Osteocyte (in vitro differentiated cells): Measurements from ENCODE around the gene LHX3. TPM values are rescaled to one million over a fixed set of nuclear protein-coding genes. Genes with fewer than 3 reads are reported as not detected.

Experiments
- DNase-seq: peaks from one replicate; pipeline ENCODE4 v3.0.0; 2021; ENCODE audit warnings: mixed read lengths; ENCODE audit not compliant: unreplicated experiment; ENCODE audit errors: extremely low spot score
- H3K27ac Mint-ChIP-seq: one replicate; pipeline ENCODE4 v1.8.0; 2021; ENCODE audit warnings: mild to moderate bottlenecking, mixed read lengths; ENCODE audit not compliant: unreplicated experiment
- H3K27me3 Mint-ChIP-seq: one replicate; pipeline ENCODE4 v1.8.0; 2021; ENCODE audit warnings: mixed read lengths; ENCODE audit not compliant: unreplicated experiment
- H3K36me3 Mint-ChIP-seq: one replicate; pipeline ENCODE4 v1.8.0; 2021; ENCODE audit warnings: mixed read lengths; ENCODE audit not compliant: unreplicated experiment
- H3K4me1 Mint-ChIP-seq: one replicate; pipeline ENCODE4 v1.8.0; 2021; ENCODE audit warnings: mixed read lengths; ENCODE audit not compliant: unreplicated experiment
- H3K4me3 Mint-ChIP-seq: one replicate; pipeline ENCODE4 v1.8.0; 2021; ENCODE audit warnings: mild to moderate bottlenecking, moderate library complexity, mixed read lengths; ENCODE audit not compliant: unreplicated experiment
- H3K9me3 Mint-ChIP-seq: one replicate; pipeline ENCODE4 v1.8.0; 2021; ENCODE audit warnings: mixed read lengths; ENCODE audit not compliant: unreplicated experiment
- CTCF ChIP-seq: fragments of 200-600 bp; sonication (generic); IDR thresholded peaks from 2 replicates; pipeline ENCODE4 v1.5.0; 2021; ENCODE audit warnings: antibody characterized with exemption, mild to moderate bottlenecking, moderate library complexity
- long read RNA-seq: library from polyadenylated mRNA; unstranded; transcript quantifications from one replicate; pipeline ENCODE4 v2.0.0, GENCODE V29; 2021
- total RNA-seq: library from RNA; stranded (reverse); gene quantifications from 2 replicates; pipeline ENCODE4 v1.2.1, GENCODE V29; 2021

LHX3 gene
- total RNA-seq, result not detected in 2 replicates
- long read RNA-seq, result 0 reads

- Mint-ChIP-seq H3K27me3 (peaks cover 13% of the 10 kb centered on the region), H3K4me3 (no peak within 1 kb of the TSS), H3K4me1 (no peaks in the 10 kb centered on the region), H3K9me3 (no peaks in the 10 kb centered on the region), H3K36me3 (peaks cover 8% of the 10 kb centered on the region), H3K27ac (no peak within 1 kb of the TSS)
- TF ChIP-seq CTCF, result no peak
- DNase-seq, result no peak
Measured at GRCh38 chr9:136204838-136205706, at the start of gene LHX3. Gene LHX3, minus strand, starts transcription at chr9:136205128. Its CDS starts 116 bp downstream, at chr9:136205012.

- no peak for DNase-seq
- H3K9me3 Mint-ChIP-seq, result no peaks in the 10 kb centered on the region
- H3K4me1 Mint-ChIP-seq, result peaks cover 12% of the 10 kb centered on the region
- H3K27me3 Mint-ChIP-seq, result peaks cover 13% of the 10 kb centered on the region
- H3K36me3 Mint-ChIP-seq, result no peaks in the 10 kb centered on the region
- no peak overlapping the region for H3K27ac Mint-ChIP-seq
- no peak overlapping the region for H3K4me3 Mint-ChIP-seq
- TF ChIP-seq CTCF, result no peak
Measured at GRCh38 chr9:136253246-136254130, 48.6 kb upstream of the LHX3 start.

- DNase-seq, result no peak
- H3K27ac Mint-ChIP-seq, result no peak overlapping the region
- H3K4me3 Mint-ChIP-seq, result no peak overlapping the region
- peaks cover 13% of the 10 kb centered on the region for H3K27me3 Mint-ChIP-seq
- peaks cover 12% of the 10 kb centered on the region for H3K4me1 Mint-ChIP-seq
- no peak for TF ChIP-seq CTCF
- no peaks in the 10 kb centered on the region for H3K9me3 Mint-ChIP-seq
- no peaks in the 10 kb centered on the region for H3K36me3 Mint-ChIP-seq
Measured at GRCh38 chr9:136252846-136253245, 47.9 kb upstream of the LHX3 start.

- H3K9me3 Mint-ChIP-seq, result no peaks in the 10 kb centered on the region
- TF ChIP-seq CTCF, result no peak
- no peak overlapping the region for H3K27ac Mint-ChIP-seq
- H3K36me3 Mint-ChIP-seq, result no peaks in the 10 kb centered on the region
- H3K4me1 Mint-ChIP-seq, result peaks cover 12% of the 10 kb centered on the region
- no peak overlapping the region for H3K4me3 Mint-ChIP-seq
- H3K27me3 Mint-ChIP-seq, result peaks cover 13% of the 10 kb centered on the region
- no peak for DNase-seq
Measured at GRCh38 chr9:136252281-136252680, 47.4 kb upstream of the LHX3 start.
